K562 (cell line): Measurements from ENCODE around the gene EML1. TPM values are rescaled to one million over a fixed set of nuclear protein-coding genes. Genes with fewer than 3 reads are reported as not detected.
A peak's percentile ranks its signal among the peaks of the same experiment; 100 is the strongest.

ENCODE experiments used
- ATAC-seq: fragments of 200-7000 bp; cut with Tn5 transposase; 3 replicates; pipeline ENCODE4 v1.9.1; 2020; ENCODE audit warnings: moderate library complexity
- BruUV-seq: library from RNA; stranded (reverse); fragments of 400-500 nt; replicated peaks from 2 replicates; lab custom pipeline; 2021; lab: Mats Ljungman, UMichigan
- CTCF ChIA-PET: fragments of 300-600 bp; formaldehyde crosslinking; extraction: SDS; loops from one replicate; lab custom pipeline; 2021; ENCODE audit warnings: low intra/inter-chr PET ratio; lab: Yijun Ruan, JAX
- POLR2A ChIA-PET: fragments of 300-600, 350-650 bp; sonication (Branson Sonifier 250); formaldehyde crosslinking; extraction: SDS; loops from one replicate; lab custom pipeline; 2021; ENCODE audit warnings: antibody characterized with exemption, inconsistent platforms; lab: Yijun Ruan, JAX
- DNase-seq, 4 experiments: peaks; one replicate each; pipeline versions ENCODE4 v3.0.0 to v3.0.0-alpha.2; 2011 to 2018; ENCODE audit warnings: low spot score in 3 of 4, mixed read lengths in 3 of 4; ENCODE audit errors: extremely low read depth in 1 of 4
- FAIRE-seq: peaks from 2 replicates; lab custom pipeline; 2011; peaks lifted over from hg19 to GRCh38; lab: Jason Lieb, UNC
- H2AFZ ChIP-seq: 2 replicates; pipeline ENCODE4 v1.6.0; 2011; ENCODE audit warnings: low read depth, low read length, control low read depth, inconsistent platforms
- H3K27ac ChIP-seq: fragments of 200-600 bp; 3 replicates; pipeline ENCODE4 v1.8.0; 2011; ENCODE audit warnings: low read depth, mild to moderate bottlenecking, control low read depth, inconsistent platforms, low read length, moderate library complexity, mixed read lengths; ENCODE audit errors: extremely low read depth
- H3K27me3 ChIP-seq, 2 experiments: fragments of 300-600 bp in 1 of 2; 2 replicates in 1 of 2; 3 replicates in 1 of 2; pipeline versions ENCODE4 v1.6.0 to v1.8.0; 2011; ENCODE audit warnings: inconsistent platforms in 2 of 2, low read length in 2 of 2, mild to moderate bottlenecking in 1 of 2, mixed read lengths in 1 of 2, moderate library complexity in 1 of 2; ENCODE audit not compliant: control insufficient read depth in 2 of 2, insufficient read depth in 2 of 2
- H3K36me3 ChIP-seq: fragments of 300-600 bp; 3 replicates; pipeline ENCODE4 v1.8.0; 2011; ENCODE audit warnings: mild to moderate bottlenecking, low read length, inconsistent platforms; ENCODE audit not compliant: control insufficient read depth, insufficient read depth
- H3K4me1 ChIP-seq, 2 experiments: fragments of 200-600 bp in 1 of 2; replicated peaks in 1 of 2; 2 replicates in 1 of 2; 3 replicates in 1 of 2; pipeline versions ENCODE4 v1.5.1 to v1.8.0; 2011; ENCODE audit warnings: inconsistent platforms in 2 of 2, low read length in 2 of 2, mild to moderate bottlenecking in 1 of 2, mixed read lengths in 1 of 2, moderate library complexity in 1 of 2; ENCODE audit not compliant: control insufficient read depth in 2 of 2, insufficient read depth in 2 of 2
- H3K4me2 ChIP-seq: 2 replicates; pipeline ENCODE4 v1.6.1; 2011; ENCODE audit warnings: low read length, control low read depth, inconsistent platforms, mixed read lengths; ENCODE audit not compliant: insufficient read depth
- H3K4me3 ChIP-seq: fragments of 200-600 bp; sonication (generic), shearing (Covaris generic); 2 replicates; pipeline ENCODE4 v1.5.1; 2016; ENCODE audit warnings: control low read depth, inconsistent platforms
- H3K79me2 ChIP-seq: fragments of 200-600 bp; 3 replicates; pipeline ENCODE4 v1.8.0; 2011; ENCODE audit warnings: low read length, inconsistent platforms; ENCODE audit not compliant: control insufficient read depth, insufficient read depth
- H3K9ac ChIP-seq, 2 experiments: 2 replicates each; pipeline versions ENCODE4 v1.6.0 to v1.6.1; 2011; ENCODE audit warnings: low read depth in 2 of 2, low read length in 2 of 2, control low read depth in 1 of 2, inconsistent platforms in 1 of 2, mild to moderate bottlenecking in 1 of 2, mixed read lengths in 1 of 2; ENCODE audit not compliant: insufficient read depth in 1 of 2
- H3K9me1 ChIP-seq: one replicate; pipeline ENCODE4 v1.6.0; 2011; ENCODE audit warnings: inconsistent platforms, mild to moderate bottlenecking, low read length, moderate library complexity; ENCODE audit not compliant: control insufficient read depth, insufficient read depth
- H3K9me3 ChIP-seq: replicated peaks from 2 replicates; pipeline ENCODE4 v1.5.1; 2011; ENCODE audit warnings: low read depth, low read length, inconsistent platforms; ENCODE audit not compliant: control insufficient read depth, insufficient read depth
- H4K20me1 ChIP-seq: replicated peaks from 2 replicates; pipeline ENCODE4 v1.6.1; 2011; ENCODE audit warnings: low read length, inconsistent platforms, mixed read lengths; ENCODE audit not compliant: control insufficient read depth, insufficient read depth
- CEBPB ChIP-seq: fragments of 450-650 bp; IDR thresholded peaks from 2 replicates; pipeline ENCODE4 v1.6.1; 2016; ENCODE audit warnings: missing genetic modification characterization, missing compliant biosample characterization
- CTCF ChIP-seq, 3 experiments: IDR thresholded peaks in 2 of 3; conservative IDR thresholded peaks in 1 of 3; 2 replicates each; pipeline ENCODE4 v1.5.1; 2011 to 2012; ENCODE audit warnings: low read length in 3 of 3, mild to moderate bottlenecking in 3 of 3, control low read depth in 2 of 3, improper control_type of control experiment in 1 of 3, inconsistent platforms in 1 of 3, low read depth in 1 of 3, mixed read lengths in 1 of 3, moderate library complexity in 1 of 3; ENCODE audit not compliant: insufficient read depth in 2 of 3
- HBP1 ChIP-seq: fragments of 450-650 bp; formaldehyde crosslinking; IDR thresholded peaks from 2 replicates; pipeline ENCODE4 v1.4.0; 2022; ENCODE audit warnings: missing genetic modification characterization
- TEAD1 ChIP-seq, 2 experiments: fragments of 450-650 bp in 1 of 2; sonication (generic) in 1 of 2; formaldehyde crosslinking; IDR thresholded peaks; 2 replicates each; pipeline versions ENCODE4 v1.4.0 to v1.8.0; 2020 to 2022; ENCODE audit warnings: mild to moderate bottlenecking in 2 of 2, missing genetic modification reagents in 1 of 2
- USF1 ChIP-seq: sonication (generic); formaldehyde crosslinking; IDR thresholded peaks from 2 replicates; pipeline ENCODE4 v1.9.0; 2022; ENCODE audit warnings: mild to moderate bottlenecking, missing genetic modification reagents
- ZNF280B ChIP-seq: fragments of 250-450 bp; sonication (Bioruptor Pico); IDR thresholded peaks from 2 replicates; pipeline ENCODE4 v1.5.1; 2021; ENCODE audit warnings: mild to moderate bottlenecking
- WGBS: fragments of 100-300 bp; shearing (Covaris generic); methylation state at CpG from one replicate; pipeline ENCODE4 v1.1.6; 2016; ENCODE audit warnings: low coverage, mixed read lengths; ENCODE audit not compliant: insufficient coverage; ENCODE audit errors: missing lambda C conversion rate; 5-methylcytosine and 5-hydroxymethylcytosine counted together
- in situ Hi-C: fragments of 300-500 bp; cut with MboI; formaldehyde crosslinking; loops from 4 replicates; pipeline ENCODE4 v1.15.0; 2018; ENCODE audit warnings: inconsistent platforms, mixed read lengths
- intact Hi-C: fragments of 100-400 bp; cut with micrococcal nuclease; formaldehyde crosslinking; loops from 2 replicates; pipeline ENCODE4 v1.14.2; 2022
- polyA plus RNA-seq, 8 experiments: library from polyadenylated mRNA; depleted of rRNA in 4 of 8; stranded (reverse) in 5 of 8; unstranded in 3 of 8; fragments of >200 nt; fragmentation: Nextera tagmentation in 2 of 8; fragmentation: Illumina TruSeq in 1 of 8; extraction: Ambion mirVana in 2 of 8; extraction: Trizol in 1 of 8; gene quantifications; 2 replicates each; pipeline versions ENCODE4 v1.2.1 to v1.2.3, GENCODE V29; 2011 to 2014; ENCODE audit warnings: inconsistent platforms in 1 of 8, missing spikeins in 1 of 8
- total RNA-seq, 7 experiments: library from RNA; depleted of rRNA in 6 of 7; stranded (reverse); fragments of >200 nt in 6 of 7; fragmentation: Illumina TruSeq in 2 of 7; extraction: Trizol in 2 of 7; gene quantifications; 2 replicates each; pipeline versions ENCODE4 v1.2.1 to v1.2.3, GENCODE V29; 2011 to 2021; ENCODE audit warnings: low replicate concordance in 1 of 7

Gene EML1
- total and polyA plus RNA-seq, 9 of the 15 experiments (the other 6 are each of a cell fraction or from before 2014, with no cell fraction given): 0.01 to 0.35 (median 0.07) TPM; not detected in 2

GRCh38 chr14:99936056-99936455 is 142.8 kb downstream of the EML1 start (continued):
- TF ChIP-seq ZNF280B (CRISPR knock-in tag) (no peak), CEBPB (tag) (no peak), HBP1 (no peak)

GRCh38 chr14:99936738-99937474 is 143.7 kb downstream of the EML1 start:
- H3K9ac ChIP-seq: no peak overlapping the region
- no peak overlapping the region for H2AFZ ChIP-seq
- H3K4me3 ChIP-seq: no peak overlapping the region
- H4K20me1 ChIP-seq: no peaks in the 10 kb centered on the region
- intact Hi-C loops: no loop called here
- WGBS: 14% methylated on average over 11 of the region's 29 CpGs
- ChIA-PET POLR2A (no interaction called here), CTCF (no interaction called here)
- DNase-seq (no peak), FAIRE-seq (no peak), ATAC-seq (peak; percentile 64; the same call in 2 of the 3 replicates)
- H3K4me1 ChIP-seq: peaks cover 0 to 6% of the 10 kb centered on the region in 2 experiments; a peak in 2 of 5 replicates
- H3K27me3 ChIP-seq: peaks cover 28 to 70% of the 10 kb centered on the region in 2 experiments; a peak in 4 of 5 replicates
- TF ChIP-seq USF1 (CRISPR knock-in tag): 0 out of 2 replicates have a peak, but pooled peaks have one; percentile 25
- no peak for TF ChIP-seq TEAD1 (CRISPR knock-in tag; IDR thresholded peaks at IDR 0.05)
- TF ChIP-seq CTCF (IDR thresholded peaks at IDR 0.05 in 2 of 3, conservative IDR thresholded peaks at IDR 0.05 in 1 of 3; ENCODE audit: insufficient read depth in 2 of 3, low read depth in 1 of 3, low read length in 3 of 3): 0 out of 6 replicates have a peak, but pooled peaks of 1 of the 3 experiments have one; percentile 11
- in situ Hi-C loops: no loop called here
- H3K4me2 ChIP-seq: no peak overlapping the region
- H3K27ac ChIP-seq: no peak overlapping the region
- H3K9me3 ChIP-seq: no peaks in the 10 kb centered on the region
- BruUV-seq: no TSS peak
- H3K36me3 ChIP-seq: no peaks in the 10 kb centered on the region
- H3K79me2 ChIP-seq: no peaks in the 10 kb centered on the region
- no peaks in the 10 kb centered on the region for H3K9me1 ChIP-seq
